K562 (cell line): Measurements from ENCODE around the gene TRAPPC2L.

ENCODE experiments used
- ATF2 ChIP-seq: sonication (generic); formaldehyde crosslinking; IDR thresholded peaks from 2 replicates; pipeline ENCODE4 v1.8.1; 2022; ENCODE audit warnings: missing genetic modification reagents
- GATAD2A ChIP-seq: fragments of 450-650 bp; IDR thresholded peaks from 2 replicates; pipeline ENCODE4 v1.6.1; 2017
- POLR2AphosphoS5 ChIP-seq: IDR thresholded peaks from 2 replicates; pipeline ENCODE4 v1.6.1; 2011; ENCODE audit warnings: mild to moderate bottlenecking, low read depth, low read length, moderate library complexity; ENCODE audit not compliant: control insufficient read depth, insufficient read depth

DNA sequence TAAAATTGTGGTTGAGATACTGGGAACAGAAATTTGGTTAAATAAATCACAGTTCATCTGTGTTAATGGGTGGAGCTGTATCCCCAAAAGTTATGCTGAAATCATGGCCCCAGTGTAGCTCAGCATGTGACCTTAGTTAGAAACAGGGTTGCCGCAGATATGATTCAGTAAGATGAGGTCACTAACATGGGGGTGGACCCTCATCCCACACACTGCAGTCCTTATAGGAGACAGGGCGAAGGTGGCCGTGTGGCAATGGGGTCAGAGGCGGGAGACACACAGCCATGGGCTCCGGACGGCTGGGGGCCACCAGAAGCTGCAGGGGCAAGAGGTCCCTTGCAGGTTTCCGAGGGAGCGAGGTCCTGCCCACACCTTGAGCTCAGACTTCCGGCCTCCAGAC lies 10.8 kb upstream of the TRAPPC2L start:
- TF ChIP-seq ATF2 (CRISPR knock-in tag) (no peak), GATAD2A (no peak), POLR2AphosphoS5 (no peak)
